Measurements from ENCODE around the gene CORO1C.

DNA sequence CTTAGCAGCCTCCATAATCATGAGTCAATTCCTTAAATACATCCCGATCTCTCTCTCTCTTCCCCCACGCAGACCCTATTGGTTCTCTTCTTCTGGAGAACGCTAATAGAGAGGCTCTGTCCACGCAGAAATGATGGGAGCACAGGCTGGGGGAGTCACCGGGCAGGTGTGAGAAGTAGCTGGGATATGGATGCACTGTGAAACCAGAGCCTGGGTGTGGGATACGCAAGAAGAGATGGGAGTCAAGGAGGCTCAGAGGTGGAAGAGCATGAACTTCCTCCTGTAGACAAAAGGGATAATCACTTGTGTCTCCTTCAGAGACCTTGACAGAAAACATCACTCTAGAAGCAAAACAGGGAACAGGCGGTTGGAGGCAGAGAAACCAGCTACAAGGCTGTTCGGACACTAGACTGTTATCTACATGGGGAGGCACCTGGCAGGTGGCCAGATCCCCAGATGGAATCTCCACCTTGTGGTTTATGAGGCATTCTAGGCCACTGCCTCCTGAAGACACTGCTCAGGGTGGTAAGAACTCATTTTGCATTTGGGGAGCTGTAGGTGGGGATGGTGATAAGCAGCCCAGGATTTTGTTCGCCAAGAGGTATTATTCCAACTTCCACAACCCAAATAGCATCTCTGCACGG is 90.4 kb downstream of the CORO1C start:
- TF ChIP-seq CTCF (IDR thresholded peaks at IDR 0.05) (no peak), POLR2A (IDR thresholded peaks at IDR 0.05) (no peak)

Measured in transverse colon (tissue), 3 donors.